HG03469 (cell line): ENCODE measurements around the gene VRTN.

Experiments
- ATAC-seq: cut with Tn5 transposase; IDR thresholded peaks from one replicate; pipeline ENCODE4 v1.9.1; 2021; ENCODE audit warnings: mild to moderate bottlenecking, moderate library complexity, moderate number of reproducible peaks; ENCODE audit not compliant: unreplicated experiment

Gene VRTN

GRCh38 chr14:74392616-74393570 lies 44.6 kb downstream of the VRTN start:
- ATAC-seq, result no peak

- no peak for ATAC-seq
These were observed 46.3 kb downstream of the VRTN start for GRCh38 chr14:74394549-74394948.

GRCh38 chr14:74395094-74395493 lies 46.8 kb downstream of the VRTN start:
- ATAC-seq, result no peak

- no peak for ATAC-seq
These were observed 51.9 kb downstream of the VRTN start for GRCh38 chr14:74400031-74400685.

- ATAC-seq, result no peak
These were observed 52.7 kb downstream of the VRTN start for GRCh38 chr14:74400919-74401503.

GRCh38 chr14:74401504-74402241 lies 53.4 kb downstream of the VRTN start:
- ATAC-seq, result peak; percentile 50

- no peak for ATAC-seq
These were observed 54.4 kb downstream of the VRTN start for GRCh38 chr14:74402401-74403251.

GRCh38 chr14:74403619-74404417 lies 55.5 kb downstream of the VRTN start:
- ATAC-seq, result no peak

GRCh38 chr14:74404435-74404834 lies 56.2 kb downstream of the VRTN start:
- no peak for ATAC-seq

- no peak for ATAC-seq
These were observed 57.4 kb downstream of the VRTN start for GRCh38 chr14:74405663-74406062.

GRCh38 chr14:74407021-74407800 lies 58.9 kb downstream of the VRTN start:
- no peak for ATAC-seq

- ATAC-seq, result no peak
These were observed 59.5 kb downstream of the VRTN start for GRCh38 chr14:74407801-74408154.

- no peak for ATAC-seq
These were observed 60.6 kb downstream of the VRTN start for GRCh38 chr14:74408870-74409269.

GRCh38 chr14:74409441-74409840 lies 61.2 kb downstream of the VRTN start:
- ATAC-seq, result no peak
